Uterus (tissue), 2 donors: Measurements from ENCODE around the gene P4HA2.

Source experiments
- POLR2A ChIP-seq, 2 donors: fragments of 450-650 bp; IDR thresholded peaks; one replicate each; pipeline ENCODE4 v1.6.1; 2016; ENCODE audit warnings: antibody characterized with exemption in 2 of 2, mild to moderate bottlenecking in 1 of 2, moderate library complexity in 1 of 2
- TF ChIP-seq, protein P1 (sequence below), 4 experiments: fragments of 200-600 bp in 2 of 4; fragments of 450-650 bp in 2 of 4; sonication (generic) in 2 of 4; IDR thresholded peaks; one replicate each; pipeline ENCODE4 v1.5.1; 2016 to 2019; ENCODE audit warnings: antibody characterized with exemption in 4 of 4, mild to moderate bottlenecking in 2 of 4, moderate library complexity in 1 of 4

DNA sequence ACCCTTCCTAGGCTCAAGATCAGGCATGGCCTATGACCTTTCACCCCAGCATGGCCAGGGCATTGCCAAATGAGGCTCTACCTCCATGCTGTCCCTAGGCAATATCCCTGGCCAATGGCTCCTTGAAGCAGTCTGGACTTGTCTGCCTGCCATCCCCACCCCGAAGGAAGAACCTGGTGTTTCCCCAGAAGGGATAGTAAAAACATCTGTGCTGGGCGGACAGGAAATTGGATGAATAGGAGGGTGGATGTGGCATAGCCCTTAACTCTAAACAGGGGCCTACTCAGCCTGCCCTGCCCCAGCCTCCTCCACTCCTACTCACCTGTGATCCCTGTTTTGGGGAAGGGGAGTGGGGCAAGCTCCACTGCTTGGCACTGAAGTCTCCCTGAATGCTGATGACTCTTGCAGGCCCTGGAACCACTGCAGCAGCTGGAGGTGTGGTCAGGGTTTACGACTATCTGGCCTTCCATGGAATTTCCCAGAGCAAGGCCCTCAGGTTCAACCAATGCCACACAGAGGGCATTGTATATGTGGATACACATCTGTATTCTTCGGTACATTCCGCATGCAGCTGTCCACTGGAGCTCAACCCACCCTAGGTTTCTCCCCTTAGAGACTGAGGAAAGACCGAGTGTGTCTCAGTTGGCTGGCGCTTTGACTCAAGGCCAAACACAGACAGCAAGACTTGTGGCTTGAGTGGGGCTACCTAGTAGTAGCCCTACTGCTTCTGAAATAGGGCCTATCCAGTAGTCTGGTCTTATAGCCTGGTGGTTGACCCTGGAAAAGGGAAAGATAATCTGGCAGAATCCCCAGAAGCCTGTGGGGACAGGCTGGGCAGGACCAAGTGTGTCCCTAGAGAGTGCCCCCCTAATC, 6.4 kb upstream of the P4HA2 start:
- TF ChIP-seq, protein P1, sequence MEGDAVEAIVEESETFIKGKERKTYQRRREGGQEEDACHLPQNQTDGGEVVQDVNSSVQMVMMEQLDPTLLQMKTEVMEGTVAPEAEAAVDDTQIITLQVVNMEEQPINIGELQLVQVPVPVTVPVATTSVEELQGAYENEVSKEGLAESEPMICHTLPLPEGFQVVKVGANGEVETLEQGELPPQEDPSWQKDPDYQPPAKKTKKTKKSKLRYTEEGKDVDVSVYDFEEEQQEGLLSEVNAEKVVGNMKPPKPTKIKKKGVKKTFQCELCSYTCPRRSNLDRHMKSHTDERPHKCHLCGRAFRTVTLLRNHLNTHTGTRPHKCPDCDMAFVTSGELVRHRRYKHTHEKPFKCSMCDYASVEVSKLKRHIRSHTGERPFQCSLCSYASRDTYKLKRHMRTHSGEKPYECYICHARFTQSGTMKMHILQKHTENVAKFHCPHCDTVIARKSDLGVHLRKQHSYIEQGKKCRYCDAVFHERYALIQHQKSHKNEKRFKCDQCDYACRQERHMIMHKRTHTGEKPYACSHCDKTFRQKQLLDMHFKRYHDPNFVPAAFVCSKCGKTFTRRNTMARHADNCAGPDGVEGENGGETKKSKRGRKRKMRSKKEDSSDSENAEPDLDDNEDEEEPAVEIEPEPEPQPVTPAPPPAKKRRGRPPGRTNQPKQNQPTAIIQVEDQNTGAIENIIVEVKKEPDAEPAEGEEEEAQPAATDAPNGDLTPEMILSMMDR (IDR thresholded peaks at IDR 0.05), result no peak
- TF ChIP-seq POLR2A (IDR thresholded peaks at IDR 0.05), result no peak
